Lower leg skin (tissue), 4 donors: ENCODE results near the gene METTL8. TPM values are rescaled to one million over a fixed set of nuclear protein-coding genes. Genes with fewer than 3 reads are reported as not detected.

ENCODE experiments used
- DNase-seq, 2 donors: peaks; one replicate each; pipeline ENCODE4 v3.0.0-alpha.2; 2019; ENCODE audit warnings: low spot score in 2 of 2
- H3K4me3 ChIP-seq: fragments of 200-600 bp; sonication (generic); 2 replicates; pipeline ENCODE4 v1.5.1; 2017; ENCODE audit warnings: mild to moderate bottlenecking, low read depth; ENCODE audit not compliant: poor library complexity, severe bottlenecking
- POLR2A ChIP-seq, 2 donors: fragments of 450-650 bp; IDR thresholded peaks; one replicate each; pipeline ENCODE4 v1.6.1; 2016 to 2017; ENCODE audit warnings: antibody characterized with exemption in 2 of 2, mild to moderate bottlenecking in 1 of 2, moderate library complexity in 1 of 2
- WGBS, 2 donors: methylation state at CpG; one replicate each; pipeline ENCODE4 v1.1.5; 2018; 5-methylcytosine and 5-hydroxymethylcytosine counted together
- intact Hi-C: fragments of 100-400 bp; cut with DNase I; formaldehyde crosslinking; loops from one replicate; pipeline ENCODE4 v1.15.0; 2023; ENCODE audit warnings: low total_unique reads
- total RNA-seq, 4 donors: library from RNA; depleted of rRNA; stranded (reverse); fragments of >200 nt; gene quantifications; one replicate each; pipeline ENCODE4 v1.1.0, GENCODE V29; 2016
- TF ChIP-seq, protein P1 (sequence below), 3 donors: fragments of 450-650 bp; IDR thresholded peaks; one replicate each; pipeline ENCODE4 v1.5.1; 2016; ENCODE audit warnings: antibody characterized with exemption in 3 of 3, mild to moderate bottlenecking in 3 of 3, moderate library complexity in 2 of 3

METTL8 gene
- total RNA-seq, 4 donors from 2014 or later = 22.5 to 34.9 (median 25.9) TPM

DNA sequence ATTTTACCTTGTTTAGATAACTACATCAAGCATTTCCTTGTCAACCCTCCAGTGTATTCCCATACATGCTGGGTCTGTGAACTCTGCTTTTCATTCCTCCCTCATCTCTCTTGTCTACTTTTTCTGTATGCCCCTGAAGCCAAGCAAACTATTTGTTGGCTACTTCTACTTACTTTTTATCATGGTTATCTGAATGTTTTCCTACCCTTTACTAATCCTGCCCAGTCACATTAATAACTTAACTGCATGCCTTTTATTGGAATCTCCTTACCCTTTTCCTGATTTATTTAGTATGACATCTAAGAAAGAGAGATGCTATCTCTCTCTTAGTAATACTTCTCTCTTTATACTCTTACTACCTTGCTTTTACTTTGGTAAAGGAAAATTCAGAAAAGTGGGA, 17.3 kb upstream of the METTL8 start:
- no peak overlapping the region for H3K4me3 ChIP-seq
- intact Hi-C loops = no loop called here

DNA sequence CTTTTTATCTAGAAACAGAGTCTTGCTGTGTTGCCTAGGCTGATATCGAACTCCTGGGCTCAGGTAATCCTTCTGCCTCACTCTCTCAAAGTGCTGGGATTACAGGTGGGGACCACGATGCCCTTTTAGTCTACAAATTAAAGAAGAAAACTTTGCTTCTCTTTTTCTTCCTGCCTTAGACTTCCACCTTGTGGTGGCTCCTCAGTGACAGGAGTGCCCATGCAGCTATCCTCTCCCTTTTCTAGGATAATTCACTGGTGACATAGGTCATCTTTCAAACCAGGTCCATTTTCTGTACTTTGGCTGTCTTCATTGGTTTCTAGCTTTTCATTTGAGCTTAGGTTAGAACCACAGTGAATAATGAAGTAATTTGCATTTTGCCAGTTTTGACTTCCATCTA, 13.9 kb upstream of the METTL8 start:
- DNase-seq = no peak
- no peak overlapping the region for H3K4me3 ChIP-seq
- TF ChIP-seq, protein P1, sequence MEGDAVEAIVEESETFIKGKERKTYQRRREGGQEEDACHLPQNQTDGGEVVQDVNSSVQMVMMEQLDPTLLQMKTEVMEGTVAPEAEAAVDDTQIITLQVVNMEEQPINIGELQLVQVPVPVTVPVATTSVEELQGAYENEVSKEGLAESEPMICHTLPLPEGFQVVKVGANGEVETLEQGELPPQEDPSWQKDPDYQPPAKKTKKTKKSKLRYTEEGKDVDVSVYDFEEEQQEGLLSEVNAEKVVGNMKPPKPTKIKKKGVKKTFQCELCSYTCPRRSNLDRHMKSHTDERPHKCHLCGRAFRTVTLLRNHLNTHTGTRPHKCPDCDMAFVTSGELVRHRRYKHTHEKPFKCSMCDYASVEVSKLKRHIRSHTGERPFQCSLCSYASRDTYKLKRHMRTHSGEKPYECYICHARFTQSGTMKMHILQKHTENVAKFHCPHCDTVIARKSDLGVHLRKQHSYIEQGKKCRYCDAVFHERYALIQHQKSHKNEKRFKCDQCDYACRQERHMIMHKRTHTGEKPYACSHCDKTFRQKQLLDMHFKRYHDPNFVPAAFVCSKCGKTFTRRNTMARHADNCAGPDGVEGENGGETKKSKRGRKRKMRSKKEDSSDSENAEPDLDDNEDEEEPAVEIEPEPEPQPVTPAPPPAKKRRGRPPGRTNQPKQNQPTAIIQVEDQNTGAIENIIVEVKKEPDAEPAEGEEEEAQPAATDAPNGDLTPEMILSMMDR (IDR thresholded peaks at IDR 0.05) = no peak
- TF ChIP-seq POLR2A (IDR thresholded peaks at IDR 0.05) = no peak
- intact Hi-C loops = no loop called here
- 92 to 94% methylated on average over 2 of the region's 2 CpGs for WGBS, 2 donors

More for the DNA sequence above, 17.3 kb upstream of the METTL8 start:
- TF ChIP-seq POLR2A (IDR thresholded peaks at IDR 0.05) = no peak
- TF ChIP-seq, protein P1 (IDR thresholded peaks at IDR 0.05) = no peak
- DNase-seq = no peak

DNA sequence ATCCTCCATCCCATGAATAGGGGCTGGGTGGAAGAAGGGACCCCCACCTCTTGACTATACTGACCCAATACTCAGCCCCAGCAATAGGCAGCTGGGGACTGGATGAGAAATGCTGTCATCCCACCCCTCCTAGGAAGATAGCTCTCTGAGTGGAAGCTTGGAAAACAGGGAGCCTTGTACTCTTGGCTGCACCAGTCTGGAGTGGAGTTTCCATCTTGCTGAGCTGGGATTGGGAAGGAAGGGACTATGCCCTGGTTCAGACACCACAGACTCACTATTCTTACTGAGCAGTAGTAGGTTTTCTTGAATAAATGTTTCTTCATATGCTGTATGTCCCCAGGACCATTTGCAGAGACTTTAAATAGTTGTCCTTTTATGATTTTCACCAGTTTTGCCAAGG, 7.7 kb upstream of the METTL8 start:
- no peak overlapping the region for H3K4me3 ChIP-seq
- no peak for DNase-seq
- intact Hi-C loops = no loop called here
- no peak for TF ChIP-seq POLR2A (IDR thresholded peaks at IDR 0.05)
- TF ChIP-seq, protein P1 (IDR thresholded peaks at IDR 0.05) = no peak

DNA sequence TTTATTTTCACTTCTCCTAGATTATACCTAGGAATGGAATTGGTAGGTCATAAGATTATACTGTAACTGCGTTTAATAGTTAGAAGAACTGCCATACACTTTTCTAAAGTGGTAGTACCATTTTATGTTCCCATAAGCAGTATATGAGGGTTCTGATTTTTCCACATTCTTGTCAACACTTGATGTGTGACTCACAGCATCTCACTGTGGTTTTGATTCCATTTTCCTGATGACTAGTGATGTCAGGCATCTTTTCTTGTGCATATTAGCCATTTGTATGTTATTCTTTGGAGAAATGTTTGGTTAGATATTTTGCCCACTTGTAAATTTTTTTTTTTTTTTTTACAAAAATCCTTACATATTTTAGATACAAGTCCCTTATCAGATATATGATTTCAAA, 2.5 kb upstream of the METTL8 start:
- no peak overlapping the region for H3K4me3 ChIP-seq
- 92 to 100% methylated on average over 1 of the region's 1 CpG for WGBS, 2 donors
- intact Hi-C loops = no loop called here
- DNase-seq = no peak
- no peak for TF ChIP-seq POLR2A (IDR thresholded peaks at IDR 0.05)
- TF ChIP-seq, protein P1 (IDR thresholded peaks at IDR 0.05) = no peak

DNA sequence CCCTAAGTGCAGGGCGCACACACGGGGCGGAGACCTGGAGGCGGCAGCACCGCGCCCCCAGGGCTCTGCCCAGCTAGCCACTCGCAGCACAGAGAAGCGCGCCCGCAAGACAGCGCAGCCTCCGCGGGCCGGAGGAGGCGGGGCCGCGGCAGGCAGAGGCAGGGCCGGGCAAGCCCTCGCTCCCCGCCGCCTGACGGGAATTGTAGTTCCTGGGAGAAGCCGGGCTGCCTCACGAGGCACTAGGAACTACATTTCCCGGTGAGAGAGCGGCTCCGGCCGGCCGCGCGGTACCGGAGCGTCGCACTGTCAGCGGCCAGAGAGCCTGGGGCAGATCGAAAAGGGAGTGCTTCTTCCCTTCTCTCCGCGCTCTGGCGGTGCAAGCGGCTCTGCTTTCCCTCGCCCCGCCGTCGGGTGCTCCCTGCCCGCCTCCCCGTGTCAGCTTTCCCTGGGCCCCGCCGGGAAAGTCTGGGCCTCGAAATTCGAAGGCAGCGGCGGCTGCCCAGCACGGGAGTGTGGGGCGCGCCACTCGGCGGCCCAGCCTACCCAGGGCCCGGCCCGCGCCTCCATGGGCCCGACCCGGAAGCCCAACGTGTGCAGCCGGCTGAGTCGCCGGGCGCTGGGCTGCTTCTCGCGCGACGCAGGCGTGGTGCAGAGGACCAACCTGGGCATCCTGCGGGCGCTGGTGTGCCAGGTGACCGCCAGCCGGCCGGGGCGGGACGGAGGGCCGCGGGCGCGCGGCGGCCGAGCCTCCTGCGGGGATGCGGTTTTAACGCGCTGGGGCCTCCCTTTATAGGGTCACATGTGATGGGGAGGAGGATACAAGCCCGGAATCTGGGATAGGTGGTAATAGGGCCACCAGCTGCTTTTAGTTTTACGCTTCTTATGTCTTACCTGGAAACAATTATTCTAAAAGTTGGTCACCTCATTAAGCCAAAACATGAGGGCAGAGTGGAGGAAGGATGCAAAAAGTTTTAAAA, 511 bp upstream of the METTL8 start, which contains the start of gene DCAF17:
Gene DCAF17, plus strand, starts transcription at position 214 of the 977 bp plus-strand sequence. Its CDS starts 352 bp downstream, at position 566.
- no peak for TF ChIP-seq POLR2A (IDR thresholded peaks at IDR 0.05)
- TF ChIP-seq, protein P1 (IDR thresholded peaks at IDR 0.05) = no peak
- H3K4me3 ChIP-seq = peak within 1 kb of the TSS; percentile 71
- intact Hi-C loops = no loop called here
- WGBS, 2 donors = 0 to 1% methylated on average over 32 to 88 of the region's 92 CpGs
- peak; percentile 95 to 99 for DNase-seq
